Upper lobe of left lung (tissue), 4 donors: ENCODE data around the gene CCDC136.

Experiments used
- EP300 ChIP-seq, 4 donors: sonication (generic); formaldehyde crosslinking; IDR thresholded peaks; one replicate each; pipeline ENCODE4 v1.5.1; 2017; ENCODE audit warnings: antibody characterized with exemption in 4 of 4, control low read depth in 2 of 4
- POLR2AphosphoS5 ChIP-seq, 2 donors: sonication (generic); formaldehyde crosslinking; IDR thresholded peaks; one replicate each; pipeline ENCODE4 v1.5.1; 2017; ENCODE audit warnings: antibody characterized with exemption in 2 of 2

- no peak for TF ChIP-seq EP300 (IDR thresholded peaks at IDR 0.05)
- TF ChIP-seq POLR2AphosphoS5 (IDR thresholded peaks at IDR 0.05), result no peak
Measured at GRCh38 chr7:128773604-128774003, 18.2 kb upstream of the CCDC136 start.
